ENCODE measurements around the gene COQ5.

GRCh38 chr12:120468821-120469449, 60.0 kb downstream of the COQ5 start:
- no peak for TF ChIP-seq CTCF (IDR thresholded peaks at IDR 0.05)
- TF ChIP-seq POLR2A (IDR thresholded peaks at IDR 0.05) = no peak
